Activated CD8-positive, alpha-beta T cell treated with anti-CD3 and anti-CD28 coated beads, Interleukin-2, amount 10 ng/mL, durations not matched to agents 7 days and 5 days (primary cell): Measurements from ENCODE around the gene NCK2. TPM values are rescaled to one million over a fixed set of nuclear protein-coding genes. Genes with fewer than 3 reads are reported as not detected.

Experiments
- ATAC-seq: fragments of 150-1000 bp; cut with Tn5 transposase; one replicate; pipeline ENCODE4 v1.10.0; 2021; ENCODE audit warnings: moderate library complexity
- CTCF ChIA-PET: fragments of 350-600 bp; sonication (Branson Sonifier 250); formaldehyde crosslinking; loops from one replicate; lab custom pipeline; 2021; ENCODE audit warnings: antibody characterized with exemption; lab: Charles Lee
- POLR2A ChIA-PET: fragments of 350-600 bp; sonication (Branson Sonifier 250); formaldehyde crosslinking; loops from one replicate; lab custom pipeline; 2021; ENCODE audit warnings: antibody characterized with exemption; lab: Charles Lee
- DNase-seq: peaks from one replicate; pipeline ENCODE4 v3.0.0-alpha.2; 2020
- H3K27ac Mint-ChIP-seq: one replicate; pipeline ENCODE4 v1.8.0; 2021; ENCODE audit warnings: mild to moderate bottlenecking, mixed read lengths
- H3K27me3 Mint-ChIP-seq: one replicate; pipeline ENCODE4 v1.8.0; 2021; ENCODE audit warnings: low read depth, mixed read lengths
- H3K36me3 Mint-ChIP-seq: one replicate; pipeline ENCODE4 v1.8.0; 2021; ENCODE audit warnings: low read depth, mixed read lengths
- H3K4me1 Mint-ChIP-seq: one replicate; pipeline ENCODE4 v1.8.0; 2021; ENCODE audit warnings: low read depth, mixed read lengths
- H3K4me3 Mint-ChIP-seq: one replicate; pipeline ENCODE4 v1.8.0; 2021; ENCODE audit warnings: mild to moderate bottlenecking, mixed read lengths
- H3K9me3 Mint-ChIP-seq: one replicate; pipeline ENCODE4 v1.8.0; 2022; ENCODE audit warnings: mixed read lengths; ENCODE audit not compliant: insufficient read depth
- total RNA-seq, 2 experiments: library from RNA; stranded (reverse); gene quantifications; one replicate each; pipeline ENCODE4 v1.2.3, GENCODE V29; 2021

The NCK2 gene
- total RNA-seq, 2 experiments from 2014 or later = 60.7 to 61.3 TPM

- ChIA-PET POLR2A (no interaction called here), CTCF (interaction anchor here (1.1 to 1.3 kb wide), 2 partner anchors 9 to 17 kb away, joined by 3 read pairs; no protein-coding TSS in a partner anchor)
- ATAC-seq (no peak), DNase-seq (no peak)
- H3K4me3 Mint-ChIP-seq = no peak overlapping the region
- H3K27ac Mint-ChIP-seq = no peak overlapping the region
- H3K4me1 Mint-ChIP-seq = peaks cover 20% of the 10 kb centered on the region
- no peaks in the 10 kb centered on the region for H3K27me3 Mint-ChIP-seq
- H3K36me3 Mint-ChIP-seq = peaks cover 23% of the 10 kb centered on the region
- peaks cover 30% of the 10 kb centered on the region for H3K9me3 Mint-ChIP-seq
Observed at GRCh38 chr2:105917226-105917625, 172.5 kb downstream of the NCK2 start.

DNA sequence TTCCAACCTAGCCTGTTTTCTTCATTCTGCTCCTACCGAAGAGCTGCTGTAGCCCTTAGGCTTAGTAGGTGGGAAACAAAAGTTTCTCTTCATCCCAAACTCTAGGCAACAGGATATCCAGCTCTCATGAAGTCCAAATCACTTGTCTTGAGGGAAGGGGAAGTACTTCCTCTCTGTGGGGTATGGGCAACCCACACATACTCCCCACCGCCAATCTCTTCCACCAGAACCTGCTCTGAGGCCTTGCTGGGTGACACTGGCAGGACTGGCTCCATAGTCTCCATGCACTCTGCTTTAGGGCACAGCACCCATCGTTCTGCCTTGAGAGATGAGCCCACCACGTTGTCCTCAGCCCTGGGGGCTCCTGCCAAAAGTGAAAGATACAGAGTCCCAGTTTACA lies 173.0 kb downstream of the NCK2 start:
- no peak for ATAC-seq
- Mint-ChIP-seq H3K27ac (peak overlapping the region; percentile 11), H3K36me3 (peaks cover 25% of the 10 kb centered on the region)

DNA sequence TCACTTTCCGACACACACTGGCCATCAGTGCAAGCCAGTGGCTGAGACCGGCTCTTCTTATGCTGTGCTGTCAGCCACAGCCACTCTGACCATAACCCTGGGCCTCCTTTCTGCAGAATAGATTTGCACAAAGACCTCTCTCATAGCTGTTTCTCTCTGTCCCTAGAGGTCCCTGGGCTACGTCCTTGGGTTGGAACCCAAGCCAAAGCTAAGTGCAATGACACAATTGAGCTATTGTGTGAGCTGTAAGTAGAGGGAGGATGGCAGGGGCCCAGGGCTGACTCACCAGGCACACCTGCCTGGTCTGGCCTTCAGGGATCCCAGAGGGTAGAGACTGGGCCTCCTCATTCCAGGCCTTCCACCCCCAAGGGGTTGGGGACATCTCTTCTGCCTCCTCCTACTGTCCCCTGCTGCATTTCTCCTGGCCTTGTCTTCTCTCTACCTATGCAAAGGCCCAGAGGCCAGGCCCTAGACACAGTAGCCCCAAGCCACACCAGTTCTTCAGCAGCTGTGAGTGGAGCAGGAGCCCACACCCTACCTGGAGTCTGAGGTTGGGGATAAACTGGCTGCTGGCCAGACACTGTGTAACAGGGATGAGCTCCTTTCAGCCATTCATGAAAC lies 174.6 kb downstream of the NCK2 start:
- CTCF ChIA-PET = interaction anchor here (0.7 to 2.4 kb wide), 11 partner anchors 10 to 175 kb away, joined by 3 to 9 read pairs (median 4); no protein-coding TSS in a partner anchor
- peak; percentile 19 for ATAC-seq

More for the DNA sequence above, 173.0 kb downstream of the NCK2 start:
- Mint-ChIP-seq H3K9me3 (peaks cover 30% of the 10 kb centered on the region), H3K27me3 (no peaks in the 10 kb centered on the region), H3K4me1 (peaks cover 20% of the 10 kb centered on the region), H3K4me3 (no peak overlapping the region)
- ChIA-PET POLR2A (no interaction called here), CTCF (interaction anchor here (1.1 to 1.8 kb wide), 3 partner anchors 8 to 17 kb away, joined by 3 to 4 read pairs (median 3); no protein-coding TSS in a partner anchor)
- DNase-seq = no peak

GRCh38 chr2:105919826-105920225 lies 175.1 kb downstream of the NCK2 start:
- Mint-ChIP-seq H3K9me3 (peaks cover 28% of the 10 kb centered on the region), H3K36me3 (peaks cover 23% of the 10 kb centered on the region), H3K27ac (no peak overlapping the region), H3K4me3 (no peak overlapping the region), H3K27me3 (no peaks in the 10 kb centered on the region), H3K4me1 (peaks cover 27% of the 10 kb centered on the region)
- ChIA-PET POLR2A (interaction anchor here (1.4 to 1.5 kb wide), 2 partner anchors 15 to 23 kb away, joined by 3 read pairs; no protein-coding TSS in a partner anchor), CTCF (interaction anchor here (0.7 to 2.4 kb wide), 10 partner anchors 10 to 175 kb away, joined by 3 to 9 read pairs (median 4); no protein-coding TSS in a partner anchor)
- ATAC-seq (peak; percentile 44), DNase-seq (peak; percentile 58)

More for the DNA sequence above, 174.6 kb downstream of the NCK2 start:
- POLR2A ChIA-PET = interaction anchor here (1.4 to 1.5 kb wide), 2 partner anchors 16 to 23 kb away, joined by 3 read pairs; no protein-coding TSS in a partner anchor
- Mint-ChIP-seq H3K27me3 (no peaks in the 10 kb centered on the region), H3K27ac (no peak overlapping the region), H3K4me1 (peaks cover 23% of the 10 kb centered on the region), H3K9me3 (peaks cover 30% of the 10 kb centered on the region), H3K4me3 (no peak overlapping the region), H3K36me3 (peaks cover 26% of the 10 kb centered on the region)
- no peak for DNase-seq

DNA sequence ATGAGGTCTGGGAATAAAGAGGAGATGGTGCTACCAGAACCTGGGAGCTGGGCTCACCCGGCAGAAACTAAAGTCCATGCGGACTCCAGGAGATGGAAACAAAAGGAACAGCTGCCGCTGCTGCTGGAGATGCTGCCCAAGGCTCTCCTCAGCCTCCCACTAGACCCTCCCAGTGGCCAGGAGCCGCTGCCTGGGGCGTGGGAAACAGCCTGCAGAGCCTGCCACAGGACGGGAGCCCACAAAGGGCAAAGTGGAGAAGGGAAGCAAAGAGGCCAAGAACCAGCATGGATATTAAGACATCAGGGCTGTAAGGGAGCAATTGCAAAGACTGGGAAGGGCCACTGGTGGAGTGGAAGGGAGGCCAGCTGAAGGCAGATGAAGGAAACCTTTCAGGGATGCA lies 179.6 kb downstream of the NCK2 start:
- Mint-ChIP-seq H3K4me1 (peaks cover 49% of the 10 kb centered on the region), H3K4me3 (no peak overlapping the region), H3K27ac (no peak overlapping the region), H3K9me3 (peaks cover 15% of the 10 kb centered on the region), H3K27me3 (no peaks in the 10 kb centered on the region), H3K36me3 (peaks cover 36% of the 10 kb centered on the region)
- ATAC-seq (no peak), DNase-seq (no peak)
- ChIA-PET CTCF (interaction anchor here (0.6 to 1.0 kb wide), 2 partner anchors 18 to 65 kb away, joined by 3 read pairs; no protein-coding TSS in a partner anchor), POLR2A (no interaction called here)

DNA sequence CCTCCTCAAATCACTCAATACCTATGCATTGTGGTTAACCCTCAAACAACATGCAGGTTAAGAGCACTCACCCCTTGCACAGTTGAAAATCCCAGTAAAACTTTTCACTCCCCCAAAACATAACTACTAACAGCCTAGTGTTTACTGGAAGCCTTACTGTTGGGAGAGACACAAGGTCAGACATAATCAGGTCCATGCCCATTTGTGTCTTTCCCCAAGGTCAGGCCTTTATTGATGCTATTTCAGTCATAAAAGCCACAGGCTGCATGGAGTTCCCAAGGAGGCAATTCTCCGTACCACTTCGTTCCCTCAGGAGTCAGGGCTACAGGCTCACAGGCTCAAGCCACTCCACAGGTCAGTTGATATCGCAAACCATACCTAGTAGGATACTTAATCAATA lies 180.2 kb downstream of the NCK2 start:
- Mint-ChIP-seq H3K27me3 (no peaks in the 10 kb centered on the region), H3K4me1 (peaks cover 51% of the 10 kb centered on the region), H3K9me3 (peaks cover 15% of the 10 kb centered on the region), H3K4me3 (no peak overlapping the region), H3K36me3 (peaks cover 36% of the 10 kb centered on the region), H3K27ac (no peak overlapping the region)
- no peak for DNase-seq
- ChIA-PET CTCF (no interaction called here), POLR2A (no interaction called here)
- no peak for ATAC-seq

- DNase-seq (no peak), ATAC-seq (no peak)
- Mint-ChIP-seq H3K27me3 (no peaks in the 10 kb centered on the region), H3K4me1 (peaks cover 54% of the 10 kb centered on the region), H3K36me3 (peaks cover 36% of the 10 kb centered on the region), H3K27ac (no peak overlapping the region), H3K9me3 (peaks cover 13% of the 10 kb centered on the region), H3K4me3 (no peak overlapping the region)
- ChIA-PET CTCF (no interaction called here), POLR2A (no interaction called here)
Observed at GRCh38 chr2:105925390-105925789, 180.7 kb downstream of the NCK2 start.

DNA sequence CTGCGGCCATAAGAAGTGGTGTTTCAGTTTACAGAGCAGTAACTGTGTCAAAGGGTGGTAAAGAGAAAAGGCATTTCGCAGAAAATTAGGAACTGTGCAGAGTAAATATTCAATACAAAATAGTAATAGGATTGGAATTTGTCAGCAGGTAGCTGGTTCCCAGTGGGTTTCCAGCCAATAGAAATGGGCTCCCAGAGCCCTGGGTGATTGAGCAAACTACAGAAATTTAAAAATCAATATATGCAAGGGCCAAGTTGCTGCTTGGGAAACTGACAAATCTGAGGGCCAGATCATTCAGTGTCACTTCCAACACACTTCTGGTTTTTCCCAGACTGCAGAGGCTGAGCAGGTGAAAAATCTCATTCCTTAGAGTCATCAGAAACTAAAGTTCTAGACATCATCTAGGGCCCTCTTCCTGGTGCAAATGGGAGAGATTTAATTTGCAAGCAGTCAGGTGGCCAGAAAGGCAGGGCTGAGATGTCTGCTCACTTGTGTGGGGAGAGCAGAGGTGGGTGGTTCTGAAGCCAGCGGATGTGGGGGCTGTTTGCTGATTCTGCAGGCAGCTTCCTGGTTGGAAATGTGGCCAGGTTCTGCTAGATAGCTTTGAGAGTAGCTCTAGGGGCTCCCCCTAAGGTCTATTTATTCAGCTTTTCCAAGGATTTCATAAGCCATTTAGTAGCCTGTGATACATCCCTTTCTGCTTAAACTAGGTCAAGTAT lies 182.4 kb downstream of the NCK2 start:
- H3K27me3 Mint-ChIP-seq = no peaks in the 10 kb centered on the region
- ChIA-PET CTCF (interaction anchor here (0.6 to 3.3 kb wide), 9 partner anchors 8 to 354 kb away, joined by 3 to 14 read pairs (median 3); no protein-coding TSS in a partner anchor), POLR2A (interaction anchor here (1.0 to 1.5 kb wide), 5 partner anchors 8 to 181 kb away, joined by 3 to 4 read pairs (median 3); no protein-coding TSS in a partner anchor)
- H3K27ac Mint-ChIP-seq = peak overlapping the region; percentile 91
- peak; percentile 87 for DNase-seq
- peaks cover 24% of the 10 kb centered on the region for H3K36me3 Mint-ChIP-seq
- H3K4me3 Mint-ChIP-seq = peak overlapping the region; percentile 28
- H3K4me1 Mint-ChIP-seq = peaks cover 57% of the 10 kb centered on the region
- H3K9me3 Mint-ChIP-seq = peaks cover 1% of the 10 kb centered on the region
- peak; percentile 84 for ATAC-seq

GRCh38 chr2:105928086-105928485 lies 183.4 kb downstream of the NCK2 start:
- H3K9me3 Mint-ChIP-seq = peaks cover under 1% of the 10 kb centered on the region
- H3K27ac Mint-ChIP-seq = peak overlapping the region; percentile 91
- peaks cover 57% of the 10 kb centered on the region for H3K4me1 Mint-ChIP-seq
- DNase-seq (no peak), ATAC-seq (no peak)
- no peaks in the 10 kb centered on the region for H3K27me3 Mint-ChIP-seq
- ChIA-PET POLR2A (no interaction called here), CTCF (interaction anchor here (3.3 kb wide), 1 partner anchor 157 kb away, joined by 14 read pairs; no protein-coding TSS in a partner anchor)
- no peak overlapping the region for H3K4me3 Mint-ChIP-seq
- peaks cover 26% of the 10 kb centered on the region for H3K36me3 Mint-ChIP-seq

DNA sequence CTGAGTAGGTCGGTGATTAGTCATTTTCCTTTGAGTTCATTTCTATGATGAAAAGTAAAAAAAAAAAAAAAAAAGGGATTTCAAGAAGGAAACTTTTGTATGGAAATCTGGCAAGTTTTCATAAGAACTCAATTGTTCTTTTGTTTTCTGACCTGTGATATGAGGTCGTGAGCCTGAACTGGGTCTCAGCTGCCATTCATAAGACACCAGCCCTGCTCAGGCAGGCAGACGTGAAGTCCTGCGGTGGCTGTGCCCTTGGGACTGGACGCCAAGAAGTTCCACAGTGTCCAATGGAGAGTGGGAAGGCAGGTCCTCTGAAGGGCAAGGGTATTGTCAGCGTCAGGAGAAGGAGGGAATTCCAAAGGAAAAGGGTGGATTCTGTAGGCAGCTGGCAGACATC lies 183.9 kb downstream of the NCK2 start:
- POLR2A ChIA-PET = interaction anchor here (1.0 to 1.2 kb wide), 2 partner anchors 14 to 140 kb away, joined by 3 read pairs; no protein-coding TSS in a partner anchor
- DNase-seq = no peak
- peaks cover 59% of the 10 kb centered on the region for H3K4me1 Mint-ChIP-seq

DNA sequence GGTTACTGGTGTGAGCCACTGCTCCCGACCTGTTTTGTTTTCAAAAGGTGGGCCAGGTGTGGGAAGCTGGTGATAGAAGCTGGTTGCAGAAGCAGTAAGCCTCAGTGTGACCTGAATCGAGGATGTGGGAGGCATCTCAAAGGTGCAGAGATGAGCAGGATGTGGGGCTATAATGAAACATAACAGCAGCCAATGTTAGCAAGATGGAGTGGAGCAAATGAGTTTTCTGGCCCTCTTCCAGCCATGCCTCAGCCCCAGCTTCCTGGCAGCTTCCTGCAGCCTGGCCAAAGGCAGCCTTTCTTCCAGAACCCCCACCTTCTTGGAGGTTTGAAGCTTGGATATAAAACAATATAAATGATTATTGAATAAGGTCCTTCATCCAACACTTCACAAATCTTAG lies 184.8 kb downstream of the NCK2 start:
- H3K4me3 Mint-ChIP-seq = peak overlapping the region; percentile 31
- CTCF ChIA-PET = interaction anchor here (0.9 to 1.7 kb wide), 3 partner anchors 10 to 147 kb away, joined by 3 to 9 read pairs (median 3); no protein-coding TSS in a partner anchor
- no peaks in the 10 kb centered on the region for H3K27me3 Mint-ChIP-seq
- peak overlapping the region; percentile 92 for H3K27ac Mint-ChIP-seq
- H3K9me3 Mint-ChIP-seq = peaks cover 11% of the 10 kb centered on the region
- DNase-seq (peak; percentile 66), ATAC-seq (peak; percentile 62)
- H3K4me1 Mint-ChIP-seq = peaks cover 54% of the 10 kb centered on the region
- POLR2A ChIA-PET = interaction anchor here (0.5 to 1.2 kb wide), 3 partner anchors 15 to 141 kb away, joined by 3 to 5 read pairs (median 3); no protein-coding TSS in a partner anchor
- H3K36me3 Mint-ChIP-seq = peaks cover 35% of the 10 kb centered on the region

More for the DNA sequence above, 183.9 kb downstream of the NCK2 start:
- Mint-ChIP-seq H3K27me3 (no peaks in the 10 kb centered on the region), H3K9me3 (peaks cover 5% of the 10 kb centered on the region), H3K4me3 (no peak overlapping the region), H3K36me3 (peaks cover 30% of the 10 kb centered on the region), H3K27ac (peak overlapping the region; percentile 91)
- CTCF ChIA-PET = interaction anchor here (1.1 to 3.3 kb wide), 3 partner anchors 9 to 157 kb away, joined by 3 to 14 read pairs (median 9); no protein-coding TSS in a partner anchor
- no peak for ATAC-seq
